Glomerular visceral epithelial cell (primary cell): ENCODE data around the gene RAI2.

Experiments
- DNase-seq: peaks from one replicate; pipeline ENCODE4 v3.0.0-alpha.2; 2016; ENCODE audit errors: extremely low spot score

The RAI2 gene

DNA sequence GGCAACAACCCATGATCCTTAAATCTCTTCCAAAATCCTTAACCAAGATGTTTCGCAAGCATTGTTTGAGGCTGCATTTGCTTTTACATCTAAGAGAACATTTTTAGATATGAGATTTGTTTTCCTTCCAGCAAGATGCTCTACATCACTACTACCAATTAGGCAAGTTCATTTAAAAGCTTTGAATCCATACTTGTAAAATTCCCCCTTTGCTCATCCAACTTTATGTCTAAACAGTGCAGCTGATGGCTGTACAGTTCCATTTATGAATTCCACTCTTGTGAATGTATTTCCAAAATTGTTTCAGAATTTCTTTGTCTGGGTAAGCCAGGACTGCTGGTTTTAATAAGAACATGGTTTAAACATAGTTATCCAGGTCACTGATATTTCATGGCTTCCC is 31.5 kb downstream of the RAI2 start:
- no peak for DNase-seq

DNA sequence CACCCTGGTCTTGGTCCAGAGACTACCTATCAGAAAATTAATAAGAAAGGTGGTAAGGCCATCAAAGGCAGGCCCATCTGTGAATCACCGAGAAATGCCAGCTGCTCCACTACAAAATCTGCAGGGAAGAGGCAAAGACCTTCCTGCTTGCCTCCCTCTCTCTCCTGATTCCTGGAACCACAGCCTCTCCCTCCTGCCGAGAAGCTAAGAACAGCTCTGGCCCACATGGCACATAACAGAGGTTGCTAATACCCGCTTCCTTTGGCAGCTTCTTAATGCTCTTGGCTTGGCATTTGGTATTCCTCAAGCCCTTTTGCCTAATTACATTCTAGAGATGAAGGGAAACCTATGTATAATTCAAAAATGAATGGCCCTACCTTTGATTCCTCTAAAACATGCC is 32.9 kb downstream of the RAI2 start:
- DNase-seq = no peak

DNA sequence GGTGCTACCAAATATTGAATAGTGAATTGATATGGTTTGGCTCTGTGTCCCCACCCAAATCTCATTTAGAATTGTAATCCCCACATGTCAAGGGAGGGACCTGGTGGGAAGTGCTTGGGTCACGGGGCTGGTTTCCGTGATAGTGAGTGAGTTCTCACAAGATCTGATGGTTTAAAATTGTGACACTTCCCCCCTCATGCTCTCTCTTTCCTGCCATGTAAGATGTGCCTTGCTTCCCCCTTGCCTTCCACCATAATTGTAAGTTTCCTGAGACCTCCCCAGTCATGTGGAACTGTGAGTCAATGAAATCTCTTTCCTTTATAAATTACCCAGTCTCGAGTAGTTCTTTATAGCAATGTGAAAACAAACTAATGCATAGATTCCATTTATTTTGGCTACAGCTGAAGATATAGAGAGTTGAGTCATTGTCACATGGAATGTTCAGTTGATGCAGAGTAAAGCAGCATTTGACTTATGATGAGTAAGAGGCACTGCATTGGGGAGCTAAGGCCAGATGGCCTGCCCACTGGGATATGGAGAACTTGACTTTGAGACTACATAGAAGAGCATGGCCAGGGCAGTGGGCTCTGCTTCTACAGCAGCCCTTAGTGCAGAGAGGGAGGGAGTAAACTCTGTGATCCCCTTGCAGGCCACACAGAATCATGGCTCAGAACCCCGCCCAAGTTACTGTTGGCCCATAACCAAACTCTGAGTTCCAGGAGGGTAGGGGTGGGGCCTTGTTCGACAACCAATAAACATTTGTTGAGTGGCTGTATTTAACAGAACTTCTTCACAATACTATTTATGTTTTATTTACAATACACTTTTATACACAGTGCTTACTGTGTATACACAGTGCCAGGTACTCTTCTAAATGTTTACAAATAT is 34.2 kb downstream of the RAI2 start:
- no peak for DNase-seq

DNA sequence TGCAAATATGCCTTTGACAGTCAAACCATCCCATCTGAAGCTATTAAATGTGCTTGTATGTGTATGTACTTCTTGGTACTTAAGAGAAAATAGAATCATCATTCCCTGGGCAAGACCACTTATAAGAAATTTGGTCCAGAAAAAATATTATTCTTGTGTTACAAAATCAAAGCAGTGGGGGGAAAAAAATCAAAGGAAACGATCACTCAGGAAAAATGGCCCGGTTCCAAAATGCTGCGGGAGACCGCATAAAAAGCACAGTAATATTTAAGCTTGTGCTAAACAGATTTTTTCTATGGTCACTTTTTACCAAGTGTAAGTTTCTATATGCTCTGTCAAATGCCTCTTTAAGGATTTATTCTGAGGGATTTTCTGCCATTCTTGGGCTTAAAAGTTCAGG is 36.1 kb downstream of the RAI2 start:
- DNase-seq = no peak

DNA sequence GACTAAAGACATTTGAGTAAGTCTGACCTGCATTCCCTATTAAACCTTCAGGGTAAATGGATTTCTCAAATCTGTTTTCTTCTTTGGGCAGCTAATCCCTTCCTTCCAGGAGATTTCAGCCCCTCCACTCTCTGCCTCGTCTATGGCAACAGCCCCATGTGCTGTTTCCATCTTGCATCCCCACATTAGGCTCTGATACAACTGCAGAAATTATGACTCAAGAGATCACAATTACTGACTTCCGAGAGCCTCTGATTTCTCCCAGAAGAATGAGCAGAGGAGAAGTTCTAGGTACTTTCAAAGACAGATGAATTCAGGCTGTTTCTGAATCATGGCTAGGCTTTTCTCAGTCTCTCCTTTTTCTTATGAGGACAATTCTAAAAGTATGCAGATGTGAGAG is 38.7 kb downstream of the RAI2 start:
- DNase-seq = no peak

DNA sequence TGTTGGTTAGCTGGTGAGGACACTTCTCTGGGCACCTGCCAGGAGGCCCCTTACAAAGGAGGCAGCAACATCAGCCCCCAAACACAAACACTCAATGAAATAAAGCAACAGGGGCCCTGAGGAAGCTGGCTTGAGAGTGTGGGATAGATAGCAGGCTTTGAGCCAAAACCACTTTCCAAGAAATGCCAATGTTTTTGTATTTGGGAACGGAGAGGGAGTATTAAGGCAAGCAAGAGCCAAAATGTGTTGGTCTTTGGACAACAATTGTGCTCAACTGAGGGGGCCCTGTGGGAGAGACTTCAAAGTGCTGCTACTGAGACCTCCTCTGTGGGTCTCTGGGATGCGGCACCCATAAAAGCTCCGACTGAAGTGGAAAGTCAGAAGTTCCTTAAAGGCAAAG is 41.0 kb downstream of the RAI2 start:
- DNase-seq = no peak

DNA sequence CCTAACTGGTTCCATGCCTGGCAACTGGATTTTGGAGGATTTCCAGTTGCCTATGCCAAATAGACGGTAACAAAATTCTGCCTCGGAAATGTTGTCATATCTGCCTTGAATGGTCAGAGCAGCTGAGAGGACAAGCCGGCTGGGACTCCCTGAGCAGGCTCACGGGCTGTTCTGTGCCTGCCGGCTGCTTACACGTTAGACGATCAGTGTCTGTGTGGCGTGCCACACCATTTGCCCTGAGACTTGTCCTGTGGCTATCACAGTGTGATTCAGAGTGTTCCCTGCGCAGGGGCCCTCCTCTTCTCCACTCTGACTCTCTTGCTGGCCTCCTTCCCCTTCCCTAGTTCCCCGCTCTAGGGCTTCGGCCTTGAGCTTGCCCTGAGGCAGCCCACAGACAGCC is 42.4 kb downstream of the RAI2 start:
- no peak for DNase-seq

DNA sequence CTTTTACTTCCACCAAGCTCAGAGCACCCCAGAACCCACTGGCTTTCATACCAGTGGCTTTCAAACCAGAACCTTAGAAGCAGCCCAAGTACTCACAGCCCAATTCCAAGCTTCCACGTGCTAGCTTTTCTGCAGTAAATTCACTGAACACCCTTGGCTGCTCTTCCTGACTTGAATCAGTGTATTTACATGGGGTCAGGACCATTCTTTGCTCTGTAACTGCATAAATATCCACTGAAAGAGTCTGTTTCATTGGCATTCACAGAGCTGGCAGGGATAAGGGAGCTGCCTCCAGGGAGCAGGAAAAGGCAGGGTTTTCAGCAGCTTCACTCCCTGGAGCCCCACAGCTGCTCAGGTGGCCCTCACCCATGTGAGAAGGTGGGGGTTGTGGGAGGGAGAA is 43.8 kb downstream of the RAI2 start:
- no peak for DNase-seq

DNA sequence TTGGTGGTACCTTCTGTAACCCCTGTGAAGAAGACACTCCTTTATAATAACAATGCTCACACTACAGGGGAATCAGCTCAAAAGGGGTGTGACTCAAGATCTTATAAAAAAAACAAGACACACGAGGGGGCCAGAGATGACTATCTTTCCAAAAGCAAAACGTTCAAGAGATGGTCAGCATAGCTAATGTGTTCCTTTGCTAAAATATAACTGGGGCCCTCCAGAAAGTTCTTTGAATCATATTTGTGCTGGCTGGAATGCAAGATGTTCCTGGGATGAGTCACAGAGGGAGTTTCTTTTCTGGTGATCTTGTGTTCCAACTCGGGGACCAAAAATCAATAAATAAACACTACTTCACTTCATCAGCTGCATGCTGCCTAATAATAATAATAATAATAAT is 46.5 kb downstream of the RAI2 start:
- DNase-seq = no peak

DNA sequence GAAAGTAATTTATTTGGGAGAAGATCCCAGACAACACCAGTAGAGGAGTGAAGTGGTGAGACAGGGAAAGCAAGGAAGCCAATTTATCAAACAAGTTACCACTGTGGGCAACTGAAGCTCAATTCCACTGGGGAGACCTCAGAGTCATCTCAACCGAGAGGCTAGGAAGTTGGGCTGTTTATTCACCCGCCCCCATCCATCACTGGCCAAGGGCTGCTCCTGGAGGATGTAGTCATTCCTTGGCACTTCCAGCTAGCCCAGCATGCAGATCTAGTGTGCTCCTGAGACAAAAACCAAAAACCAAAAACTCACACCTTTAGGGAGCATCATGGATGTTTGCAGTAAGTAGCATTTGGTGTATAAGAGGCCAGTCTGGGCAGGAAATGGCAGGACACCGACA is 47.0 kb downstream of the RAI2 start:
- no peak for DNase-seq

DNA sequence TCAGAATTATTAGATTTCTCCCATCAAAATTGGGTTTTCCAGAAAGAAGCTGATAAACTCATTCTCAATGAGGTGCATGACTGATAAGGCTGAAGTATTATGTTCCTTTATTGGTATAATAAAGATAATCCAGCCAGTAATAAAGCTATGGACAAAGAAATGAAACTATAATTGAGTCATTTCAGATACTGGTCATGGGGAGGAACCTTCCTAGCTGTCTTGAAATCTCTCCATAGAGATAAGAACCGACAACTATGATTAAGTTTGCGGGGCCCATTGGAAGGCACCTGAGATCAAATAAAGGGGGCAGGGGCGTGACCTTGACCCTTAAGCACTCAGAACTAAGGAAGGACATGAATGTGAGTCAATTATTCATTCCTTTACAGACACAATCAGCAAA is 47.8 kb downstream of the RAI2 start:
- DNase-seq = no peak

DNA sequence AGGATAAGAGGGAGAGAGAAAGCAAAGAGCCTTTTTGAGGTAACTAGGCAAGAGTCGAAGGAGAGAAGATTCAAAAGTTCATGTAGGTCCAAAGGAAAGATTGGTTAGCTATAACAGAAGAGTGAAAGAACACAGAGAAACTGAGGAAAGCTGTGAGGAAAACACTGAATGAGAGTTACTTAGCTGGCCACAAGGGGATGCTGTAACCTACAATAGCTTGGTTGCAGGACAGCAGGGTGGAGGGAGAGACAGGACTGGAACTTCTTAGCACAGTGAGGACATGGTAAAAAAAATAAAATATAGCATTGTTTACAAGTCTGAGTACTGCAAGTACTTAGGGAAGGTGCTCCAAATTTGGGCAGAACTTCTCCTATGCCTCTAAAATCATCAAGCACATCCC is 48.3 kb downstream of the RAI2 start:
- DNase-seq = no peak

DNA sequence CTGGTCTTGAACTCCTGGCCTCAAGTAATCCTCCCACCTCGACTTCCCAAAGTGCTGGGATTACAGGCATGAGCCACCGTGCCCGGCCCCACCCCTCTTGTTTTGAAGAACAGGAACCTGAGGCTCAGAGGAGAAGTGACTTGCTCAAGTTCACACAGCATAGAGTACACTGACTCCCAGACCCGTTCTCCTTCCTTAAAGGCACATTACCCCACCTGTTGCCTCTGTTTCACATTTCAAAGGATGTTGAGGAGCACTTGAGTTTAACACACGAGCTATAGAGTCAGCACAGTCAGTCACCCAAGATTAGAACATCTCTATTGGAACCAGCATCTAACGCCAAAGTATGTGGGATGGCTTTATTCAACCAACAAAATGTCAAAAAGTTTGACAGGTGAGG is 51.1 kb downstream of the RAI2 start:
- DNase-seq = no peak

DNA sequence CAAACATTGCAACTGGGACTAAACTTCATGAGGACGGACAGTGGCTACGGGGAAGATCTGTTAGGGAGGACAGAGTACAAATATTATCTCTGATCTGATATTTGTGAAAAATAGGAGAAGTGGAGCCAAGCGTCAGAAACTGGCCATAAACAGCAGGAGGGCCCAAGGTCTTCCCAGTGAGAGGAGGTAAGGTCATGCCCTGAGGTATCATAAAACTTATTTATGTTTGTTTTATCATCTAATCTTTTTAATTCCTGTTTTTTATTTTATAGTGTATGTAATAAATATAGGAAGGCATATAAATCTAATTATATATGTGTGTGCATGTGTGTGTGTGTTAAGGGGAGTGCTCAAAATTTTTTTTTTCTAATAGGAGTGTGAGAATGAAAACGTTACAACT is 51.8 kb downstream of the RAI2 start:
- no peak for DNase-seq

DNA sequence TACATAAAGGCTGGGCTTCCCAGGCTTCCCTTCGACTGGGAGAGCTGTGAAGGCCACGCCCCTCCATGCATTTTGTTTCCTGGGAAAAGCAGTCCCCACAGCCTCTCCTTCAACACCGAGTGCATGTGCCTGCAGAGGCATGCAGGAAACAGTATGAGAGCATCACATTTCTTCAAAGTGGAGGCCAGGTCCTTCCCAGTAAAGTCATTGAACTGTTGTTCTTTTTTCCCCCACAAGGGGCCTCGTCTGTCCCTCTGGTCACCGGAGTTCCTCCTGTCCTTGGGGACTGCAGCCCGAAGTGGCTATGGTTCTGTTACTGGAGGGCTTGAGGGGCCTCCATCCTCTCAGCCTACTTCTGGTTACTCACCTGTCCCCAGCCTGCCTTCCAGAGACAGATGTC is 56.0 kb downstream of the RAI2 start:
- DNase-seq = no peak

DNA sequence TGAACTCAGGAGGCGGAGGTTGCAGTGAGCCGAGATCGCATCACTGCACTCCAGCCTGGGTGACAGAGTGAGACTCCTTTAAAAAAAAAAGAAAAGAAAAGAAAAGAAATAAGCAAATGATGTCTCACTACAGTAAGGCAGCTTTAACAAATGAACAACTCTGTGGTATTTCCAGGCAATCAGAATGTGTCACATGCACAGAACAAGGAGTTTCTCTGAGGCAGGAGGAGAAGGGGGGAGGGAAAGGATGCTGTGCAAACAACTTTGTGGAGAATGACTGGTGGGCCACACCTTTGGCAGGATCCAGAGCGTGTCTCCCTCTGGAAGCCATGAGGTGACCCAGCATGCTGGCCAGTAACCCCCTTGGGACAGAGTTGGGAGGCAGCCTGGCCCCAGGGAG is 57.6 kb downstream of the RAI2 start:
- peak; percentile 0 for DNase-seq

DNA sequence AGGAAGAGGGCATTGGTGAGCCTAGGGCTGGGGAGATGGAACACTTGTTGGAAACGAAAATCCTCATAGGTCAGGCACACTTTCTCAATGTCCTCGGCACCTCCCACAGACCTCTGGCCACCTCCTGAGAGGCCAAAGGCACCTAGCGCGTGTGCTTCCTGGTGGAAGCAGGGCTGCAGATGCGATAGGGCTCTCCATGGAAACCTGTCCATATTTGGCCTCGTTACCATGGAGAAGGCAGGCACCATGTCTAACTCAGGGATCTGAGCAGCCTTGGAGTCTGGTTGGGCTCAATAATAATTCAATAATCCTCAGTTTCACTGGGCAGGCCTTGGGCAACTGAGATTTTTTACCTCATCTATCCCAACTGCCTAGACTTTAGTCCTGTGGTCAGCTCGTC is 58.3 kb downstream of the RAI2 start:
- no peak for DNase-seq

DNA sequence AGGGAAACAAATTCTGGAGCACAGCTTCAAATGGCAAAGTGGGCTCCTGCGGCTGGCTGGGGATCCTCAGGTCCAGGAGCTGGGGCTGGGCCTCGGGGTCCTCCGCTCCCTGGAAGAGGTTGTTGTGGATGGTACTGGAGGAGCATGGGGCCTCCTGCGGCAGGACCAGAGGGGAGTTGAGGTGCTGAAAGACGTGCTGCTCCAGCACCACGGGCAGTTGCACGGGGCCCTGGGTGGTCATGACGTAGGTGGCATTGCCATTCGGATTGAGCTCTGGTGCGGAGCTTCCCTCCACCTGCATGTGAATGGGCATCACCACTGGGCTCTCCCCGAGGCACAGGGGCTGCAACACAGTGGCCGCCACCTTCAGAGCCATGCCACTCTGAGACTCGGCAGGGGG is 59.7 kb downstream of the RAI2 start:
- DNase-seq = no peak

DNA sequence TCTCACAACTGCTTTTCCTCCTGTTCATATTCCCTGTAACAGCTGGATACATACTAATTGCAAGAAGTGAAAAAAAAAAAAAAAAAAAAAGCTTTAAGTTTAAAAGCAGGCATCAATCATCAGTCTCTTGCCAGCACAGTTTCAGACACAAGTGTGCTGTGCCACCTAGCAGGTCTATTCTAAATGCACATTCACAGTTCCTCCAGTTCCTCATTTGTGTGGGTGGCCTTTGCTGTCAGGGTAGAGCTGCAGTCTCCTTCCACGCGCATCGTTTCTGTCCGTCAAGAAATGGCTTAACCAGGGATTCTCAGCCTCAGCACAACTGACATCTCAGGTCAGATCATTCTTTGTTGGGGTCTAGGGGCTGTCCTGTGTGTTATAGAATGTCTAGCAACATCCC is 62.2 kb downstream of the RAI2 start:
- DNase-seq = no peak

DNA sequence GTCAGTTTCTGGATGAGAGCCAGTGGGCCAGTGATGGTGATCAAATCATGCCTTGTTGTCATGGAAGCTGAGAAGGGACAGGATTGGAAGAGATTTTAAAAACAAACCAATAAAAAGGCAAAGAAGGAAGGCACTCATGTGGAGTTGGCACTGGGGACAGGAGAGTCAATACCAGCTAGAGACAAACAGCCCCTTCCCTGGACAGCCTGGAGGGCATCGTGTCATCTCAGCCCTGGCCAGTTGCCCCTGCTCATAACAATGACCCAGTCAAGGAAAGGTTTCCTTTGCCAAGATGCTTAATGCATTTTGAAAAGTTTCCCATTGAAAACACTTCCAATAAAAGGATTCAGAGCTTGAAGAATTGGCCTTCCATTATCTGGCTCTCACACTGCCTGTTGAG is 68.3 kb downstream of the RAI2 start:
- DNase-seq = no peak

DNA sequence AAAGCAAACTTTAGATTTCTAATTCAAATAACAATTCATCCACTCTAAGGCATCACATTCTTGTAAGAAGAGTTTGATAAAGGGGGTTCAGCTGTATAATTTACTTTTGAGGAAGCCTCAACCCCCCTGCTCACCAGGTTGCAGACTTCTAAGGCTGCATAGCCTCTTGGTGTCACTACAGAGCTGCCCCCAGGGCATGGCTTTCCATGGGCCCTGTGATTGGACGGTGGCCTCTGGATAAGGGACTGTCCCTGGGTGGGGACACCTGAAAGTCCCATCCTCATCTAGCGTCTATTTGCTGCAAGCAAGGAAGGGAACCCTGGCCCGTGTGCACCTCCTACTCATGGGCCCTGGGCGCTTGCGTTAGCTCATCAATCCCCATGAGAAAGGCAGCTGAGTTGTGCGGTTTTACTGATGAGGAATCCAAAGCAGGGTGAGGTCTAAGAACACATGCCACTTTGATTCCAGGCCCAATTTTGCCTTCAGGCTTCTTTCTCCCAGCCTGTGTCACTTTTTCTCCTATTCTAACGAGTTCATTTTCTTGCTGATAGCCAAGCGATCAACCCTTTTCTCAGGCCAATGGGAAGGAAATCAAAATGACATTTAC is 72.0 kb downstream of the RAI2 start:
- no peak for DNase-seq

DNA sequence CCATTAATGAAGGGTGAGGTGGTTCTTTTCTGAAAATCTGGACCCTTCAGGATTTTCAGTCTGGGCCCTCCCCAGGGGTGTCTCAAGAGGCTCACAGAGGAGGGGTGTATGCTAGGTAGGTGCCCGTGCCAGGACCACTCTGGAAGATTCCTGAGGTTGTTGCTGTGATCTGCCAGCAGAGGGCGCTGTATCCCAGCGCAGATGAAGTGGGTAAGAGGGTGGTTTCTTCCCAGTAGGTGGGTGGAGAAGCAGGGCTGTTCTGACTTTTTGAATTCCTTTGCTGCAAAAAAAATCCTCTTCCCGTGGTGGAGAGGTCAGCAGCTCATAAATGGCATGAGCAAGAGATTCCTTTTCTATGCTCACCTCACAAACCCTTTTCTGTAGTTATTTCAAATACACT is 72.7 kb downstream of the RAI2 start:
- peak; percentile 24 for DNase-seq

DNA sequence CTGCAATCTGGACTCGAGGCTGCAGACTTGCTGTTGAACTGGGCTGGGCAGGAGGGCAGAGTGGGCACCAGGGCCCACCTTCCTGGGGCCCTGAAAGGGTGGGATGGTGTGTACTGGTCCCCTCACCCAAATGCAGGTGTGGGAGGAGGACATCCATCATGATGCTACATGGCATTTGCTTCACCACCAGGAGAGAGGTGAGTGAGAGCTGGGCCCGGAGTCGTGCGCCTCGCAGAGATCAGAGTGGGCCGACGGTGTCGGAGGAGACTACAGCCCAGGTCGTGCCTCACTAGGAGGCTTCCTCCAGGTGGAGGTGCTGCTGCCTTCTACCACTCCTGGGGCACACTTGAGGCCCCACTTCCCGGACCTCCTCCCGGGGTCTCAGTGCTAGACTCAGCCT is 73.5 kb downstream of the RAI2 start:
- no peak for DNase-seq
